ENCODE data around the gene UNC13B. TPM values are rescaled to one million over a fixed set of nuclear protein-coding genes. Genes with fewer than 3 reads are reported as not detected.

Gene UNC13B
- polyA plus RNA-seq, 1 experiment, result 13.2 TPM

GRCh38 chr9:35262064-35262463 is 100.3 kb downstream of the UNC13B start:
- CTCF ChIA-PET, result interaction anchor here (1.0 to 1.2 kb wide), 2 partner anchors 123 to 145 kb away, joined by 3 to 6 read pairs; no protein-coding TSS in a partner anchor

DNA sequence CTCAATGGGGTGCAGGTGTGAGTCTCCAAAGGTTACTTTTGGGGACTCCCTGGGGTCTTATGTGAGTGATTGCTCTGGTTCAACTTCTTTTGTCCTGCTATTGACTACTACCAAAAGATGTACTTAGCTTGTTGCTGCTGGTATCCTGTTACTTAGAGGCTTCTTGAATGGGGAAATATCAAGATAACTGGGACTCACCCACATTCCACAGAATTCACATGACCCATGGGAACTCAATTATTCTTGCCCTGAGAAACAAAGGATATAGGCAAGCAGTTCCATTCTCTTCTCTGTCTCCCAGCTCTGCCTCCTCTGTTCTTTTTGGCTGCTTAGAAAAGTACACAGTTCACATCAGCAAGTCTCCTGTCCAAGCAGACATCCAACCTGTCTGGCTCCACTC is 105.9 kb downstream of the UNC13B start:
- H3K4me3 ChIP-seq (ENCODE audit: low read depth, low read length), result no peak overlapping the region
- no peak for TF ChIP-seq CTCF (IDR thresholded peaks at IDR 0.05; ENCODE audit: insufficient read depth, low read depth, low read length)
- H3K36me3 ChIP-seq (ENCODE audit: control insufficient read depth, insufficient read depth, low read length), result no peaks in the 10 kb centered on the region
- DNase-seq (ENCODE audit: low read depth), result no peak
- H3K27me3 ChIP-seq (ENCODE audit: control insufficient read depth, insufficient read depth, low read length), result no peaks in the 10 kb centered on the region
- POLR2A ChIA-PET, result no interaction called here
- CTCF ChIA-PET, result interaction anchor here (1.7 kb wide), 1 partner anchor 9 kb away, joined by 8 read pairs; no protein-coding TSS in a partner anchor

More at GRCh38 chr9:35262064-35262463, 100.3 kb downstream of the UNC13B start:
- Histone ChIP-seq H3K27me3 (ENCODE audit: control insufficient read depth, insufficient read depth, low read length) (no peaks in the 10 kb centered on the region), H3K4me3 (ENCODE audit: low read depth, low read length) (no peak overlapping the region), H3K36me3 (ENCODE audit: control insufficient read depth, insufficient read depth, low read length) (no peaks in the 10 kb centered on the region)
- POLR2A ChIA-PET, result no interaction called here
- no peak for DNase-seq (ENCODE audit: low read depth)
- TF ChIP-seq CTCF (IDR thresholded peaks at IDR 0.05; ENCODE audit: insufficient read depth, low read depth, low read length), result no peak

GRCh38 chr9:35269919-35270318 is 108.1 kb downstream of the UNC13B start:
- CTCF ChIA-PET, result interaction anchor here (0.6 kb wide), 2 partner anchors 14 to 25 kb away, joined by 4 read pairs; no protein-coding TSS in a partner anchor
- no peak for DNase-seq (ENCODE audit: low read depth)

GRCh38 chr9:35271637-35272036 is 109.8 kb downstream of the UNC13B start:
- TF ChIP-seq CTCF (IDR thresholded peaks at IDR 0.05; ENCODE audit: insufficient read depth, low read depth, low read length), result no peak
- Histone ChIP-seq H3K27me3 (ENCODE audit: control insufficient read depth, insufficient read depth, low read length) (no peaks in the 10 kb centered on the region), H3K4me3 (ENCODE audit: low read depth, low read length) (no peak overlapping the region), H3K36me3 (ENCODE audit: control insufficient read depth, insufficient read depth, low read length) (no peaks in the 10 kb centered on the region)
- no peak for DNase-seq (ENCODE audit: low read depth)
- CTCF ChIA-PET, result no interaction called here
- POLR2A ChIA-PET, result no interaction called here

More at GRCh38 chr9:35269919-35270318, 108.1 kb downstream of the UNC13B start:
- no peak for TF ChIP-seq CTCF (IDR thresholded peaks at IDR 0.05; ENCODE audit: insufficient read depth, low read depth, low read length)
- no peaks in the 10 kb centered on the region for H3K27me3 ChIP-seq (ENCODE audit: control insufficient read depth, insufficient read depth, low read length)
- H3K36me3 ChIP-seq (ENCODE audit: control insufficient read depth, insufficient read depth, low read length), result no peaks in the 10 kb centered on the region
- POLR2A ChIA-PET, result no interaction called here
- no peak overlapping the region for H3K4me3 ChIP-seq (ENCODE audit: low read depth, low read length)

DNA sequence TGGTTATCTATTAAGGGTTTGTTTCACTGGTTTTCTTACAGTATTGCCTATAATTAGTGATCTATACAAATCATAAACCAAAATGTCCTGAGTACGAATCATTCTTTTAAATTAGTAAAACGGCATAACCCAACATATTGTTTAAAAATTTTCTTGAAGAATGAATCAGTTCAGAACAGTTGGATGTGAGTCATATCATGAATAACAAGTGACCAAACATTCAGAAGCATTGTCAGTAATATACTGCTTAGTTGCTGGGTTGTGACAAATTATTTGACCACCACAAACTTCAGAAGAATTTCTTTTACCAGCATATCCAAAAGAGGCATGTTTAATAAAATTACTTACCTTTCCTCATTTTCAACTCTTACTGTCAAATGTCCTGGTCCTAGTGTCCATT is 111.2 kb downstream of the UNC13B start:
- no peak for TF ChIP-seq CTCF (IDR thresholded peaks at IDR 0.05; ENCODE audit: insufficient read depth, low read depth, low read length)
- no peaks in the 10 kb centered on the region for H3K27me3 ChIP-seq (ENCODE audit: control insufficient read depth, insufficient read depth, low read length)
- POLR2A ChIA-PET, result no interaction called here
- H3K4me3 ChIP-seq (ENCODE audit: low read depth, low read length), result no peak overlapping the region
- DNase-seq (ENCODE audit: low read depth), result peak; percentile 27
- H3K36me3 ChIP-seq (ENCODE audit: control insufficient read depth, insufficient read depth, low read length), result no peaks in the 10 kb centered on the region
- CTCF ChIA-PET, result interaction anchor here (1.0 to 2.2 kb wide), 2 partner anchors 14 to 17 kb away, joined by 3 to 5 read pairs; no protein-coding TSS in a partner anchor

All from BJ (cell line).